ENCODE measurements around the gene ITGAE.
A peak's percentile ranks its signal among the peaks of the same experiment; 100 is the strongest.

Gene ITGAE

DNA sequence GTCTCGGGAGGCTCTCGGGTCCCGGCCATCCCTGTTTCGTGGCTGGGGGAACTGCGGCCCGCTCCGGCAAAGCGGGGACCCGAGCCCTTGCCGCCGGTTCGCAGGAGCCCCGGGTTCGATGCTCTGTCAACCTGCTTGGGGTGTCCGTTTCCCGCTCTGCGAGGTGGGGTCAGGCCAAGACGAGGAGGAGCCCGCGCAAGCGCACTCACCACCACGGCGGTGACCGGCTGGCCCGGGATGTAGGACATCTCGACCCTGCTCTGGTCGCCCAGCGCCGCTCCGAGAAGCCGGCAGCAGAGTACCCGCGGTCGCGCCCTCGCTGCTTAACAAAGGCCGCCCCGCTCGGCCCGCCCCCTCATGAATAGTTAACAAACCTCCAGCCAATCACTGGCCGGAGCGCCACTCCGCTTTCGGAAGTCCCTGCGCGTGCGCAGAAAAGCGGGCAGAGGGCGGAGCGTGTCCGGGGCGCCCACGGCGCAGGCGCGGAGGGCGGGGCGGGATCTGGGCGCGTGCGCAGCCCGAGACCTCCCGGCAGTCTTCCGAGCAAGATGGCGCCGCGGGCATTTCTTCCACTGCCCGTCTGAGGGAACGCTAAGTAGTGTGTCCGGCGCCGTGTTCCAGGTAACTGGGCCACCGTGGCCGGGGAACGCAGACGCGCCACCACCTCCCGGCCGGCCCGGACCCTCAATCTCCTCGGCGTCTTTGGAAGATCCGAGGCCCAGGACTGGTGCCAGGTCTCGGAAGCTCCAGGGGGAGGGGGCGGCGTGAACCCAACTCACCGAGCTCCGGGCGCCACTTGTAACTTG is 132.5 kb downstream of the ITGAE start, which contains the start of the genes EMC6 and TAX1BP3:
Gene EMC6 (plus strand): TSS at position 534 of the 806 bp plus-strand sequence. CDS start 335 bp downstream, outside the sequence.
Gene TAX1BP3 (minus strand): TSS at position 300 of the 806 bp plus-strand sequence. CDS start 52 bp downstream, at position 248.
- H3K9ac ChIP-seq (ENCODE audit: low read depth, low read length), result peak within 1 kb of the TSS; percentile 91
- H3K9me3 ChIP-seq (ENCODE audit: control insufficient read depth, insufficient read depth, low read length), result no peaks in the 10 kb centered on the region
- H3K36me3 ChIP-seq (ENCODE audit: insufficient read depth, low read length), result no peaks in the 10 kb centered on the region; the same call in 1 of the 2 replicates
- peaks cover 3% of the 10 kb centered on the region; the same call in 1 of the 2 replicates for H3K4me1 ChIP-seq (ENCODE audit: insufficient read depth, low read length)

DNA sequence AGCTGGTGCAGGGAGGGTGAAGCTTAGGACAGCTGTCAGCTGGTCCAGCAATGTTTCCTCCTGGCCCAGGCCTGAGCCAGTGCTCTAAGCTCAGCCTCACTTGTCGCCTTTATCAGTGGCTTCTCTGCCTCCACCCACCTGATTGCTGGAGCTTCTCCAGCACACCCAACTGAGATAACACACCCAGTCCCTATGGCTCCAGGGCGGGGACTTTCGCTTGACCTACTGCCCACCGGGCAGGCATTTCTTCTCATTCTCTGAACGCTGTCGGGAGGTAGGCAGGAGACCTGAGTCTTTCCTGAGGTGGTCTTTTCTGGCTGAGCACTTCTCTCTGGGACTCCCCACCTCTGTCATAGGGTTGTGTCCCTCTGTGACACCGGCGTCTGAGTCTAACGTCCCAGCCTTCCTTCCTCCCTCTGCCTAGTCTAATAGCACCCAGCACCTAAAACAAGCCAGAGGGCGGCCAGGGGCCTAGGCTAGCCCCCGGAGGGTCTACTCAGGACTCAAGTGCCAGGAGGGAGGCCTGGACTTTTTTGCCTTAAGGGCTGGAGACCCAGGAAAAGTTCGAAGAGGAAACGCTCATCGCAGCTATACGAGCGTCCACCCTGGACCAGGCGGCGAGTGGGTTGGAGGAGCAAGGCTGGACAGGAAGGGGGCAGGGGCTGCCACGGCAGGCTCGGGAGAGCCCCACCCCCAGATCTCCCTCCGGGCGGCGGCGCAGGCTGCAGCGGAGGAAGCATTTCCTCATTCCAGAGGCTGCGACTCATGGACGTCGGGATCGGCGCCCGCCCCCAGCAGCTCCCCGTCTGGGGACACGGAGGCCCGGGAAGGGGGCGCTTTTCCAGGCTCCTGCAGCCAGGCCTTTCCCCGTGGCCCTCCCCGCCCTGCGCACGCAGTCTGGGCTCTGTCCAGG is 133.4 kb downstream of the ITGAE start:
- Histone ChIP-seq H3K9me3 (ENCODE audit: control insufficient read depth, insufficient read depth, low read length) (no peaks in the 10 kb centered on the region), H3K9ac (ENCODE audit: low read depth, low read length) (peak overlapping the region; percentile 91), H3K36me3 (ENCODE audit: insufficient read depth, low read length) (no peaks in the 10 kb centered on the region; the same call in 1 of the 2 replicates), H3K4me1 (ENCODE audit: insufficient read depth, low read length) (no peaks in the 10 kb centered on the region)

DNA sequence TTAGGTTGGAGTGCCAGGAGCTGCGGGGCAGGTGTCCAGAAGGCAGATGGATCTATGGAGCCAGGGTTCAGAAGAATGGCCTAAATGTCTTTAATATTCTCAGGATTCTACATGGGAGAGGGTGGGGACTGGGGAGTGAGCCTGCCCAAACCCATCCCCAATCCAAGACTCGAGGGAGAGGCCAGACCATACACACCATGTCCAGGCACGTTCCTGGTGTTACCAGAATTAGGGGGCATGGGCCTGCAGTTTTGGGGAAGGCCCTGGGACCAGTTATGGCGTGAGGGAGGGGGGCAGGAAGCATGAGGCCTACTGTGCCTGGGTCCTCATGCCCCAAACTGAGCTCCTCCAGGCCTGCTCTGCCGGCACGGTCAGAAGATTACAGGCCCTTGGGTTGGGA is 134.5 kb downstream of the ITGAE start:
- Histone ChIP-seq H3K9ac (ENCODE audit: low read depth, low read length) (no peak overlapping the region), H3K9me3 (ENCODE audit: control insufficient read depth, insufficient read depth, low read length) (no peaks in the 10 kb centered on the region), H3K4me1 (ENCODE audit: insufficient read depth, low read length) (no peaks in the 10 kb centered on the region), H3K36me3 (ENCODE audit: insufficient read depth, low read length) (no peaks in the 10 kb centered on the region; the same call in 1 of the 2 replicates)

DNA sequence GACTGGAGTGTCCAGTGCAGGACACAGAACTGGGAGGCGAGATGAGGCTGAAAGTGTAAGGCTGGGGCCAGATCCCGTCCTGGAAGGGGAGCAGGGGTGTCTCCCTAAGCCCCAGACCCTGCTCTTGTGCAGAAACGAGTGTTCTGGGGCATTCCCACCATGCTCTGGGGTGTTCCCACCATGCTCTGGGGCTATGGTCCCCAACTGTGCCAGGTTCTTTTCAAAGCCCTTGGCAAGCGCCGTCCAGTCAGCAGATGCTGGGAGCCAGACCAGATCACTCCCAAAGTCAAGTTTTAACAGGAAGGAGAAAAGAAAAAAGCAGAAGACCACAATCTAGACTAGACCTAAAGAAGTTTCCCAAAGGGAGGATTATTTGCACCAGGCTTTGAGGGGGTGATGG is 135.2 kb downstream of the ITGAE start:
- Histone ChIP-seq H3K36me3 (ENCODE audit: insufficient read depth, low read length) (no peaks in the 10 kb centered on the region; the same call in none of the 2 replicates), H3K9ac (ENCODE audit: low read depth, low read length) (no peak overlapping the region), H3K4me1 (ENCODE audit: insufficient read depth, low read length) (no peaks in the 10 kb centered on the region), H3K9me3 (ENCODE audit: control insufficient read depth, insufficient read depth, low read length) (no peaks in the 10 kb centered on the region)

Measured in ES-I3 (cell line).